Activated CD4-positive, alpha-beta T cell treated with anti-CD3 and anti-CD28 coated beads, Interleukin-2, amount 50 U/mL, for 16 hours (primary cell): ENCODE data around the gene SLC12A8.
A peak's percentile ranks its signal among the peaks of the same experiment; 100 is the strongest.

Experiments used
- DNase-seq: peaks from one replicate; pipeline ENCODE4 v3.0.0-alpha.2; 2020

SLC12A8 gene

DNA sequence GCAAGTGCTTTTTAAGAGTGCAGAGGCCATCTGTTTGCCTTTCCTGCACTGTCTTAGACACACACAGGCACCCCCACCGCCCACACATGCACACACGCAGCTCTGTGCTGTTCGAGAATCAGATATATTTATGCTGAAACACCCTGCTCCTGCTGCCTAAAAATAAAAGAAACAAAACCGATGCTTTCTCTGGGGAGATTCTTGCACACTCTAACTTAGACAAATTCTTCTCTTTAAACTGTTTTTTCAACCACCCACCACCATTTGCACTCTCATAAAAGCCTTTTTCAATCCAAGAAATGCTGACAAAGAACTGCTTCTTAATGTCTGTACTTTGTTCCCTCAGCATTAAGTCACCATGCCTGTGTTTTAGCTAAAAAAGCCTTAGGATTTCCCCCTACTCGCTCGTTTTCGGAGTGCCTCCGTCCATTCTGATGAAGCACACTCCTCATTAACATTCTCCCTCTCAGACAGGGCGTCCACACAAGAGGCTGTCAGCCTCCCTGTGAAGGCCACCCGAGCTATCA lies 26.2 kb downstream of the SLC12A8 start:
- DNase-seq: no peak

DNA sequence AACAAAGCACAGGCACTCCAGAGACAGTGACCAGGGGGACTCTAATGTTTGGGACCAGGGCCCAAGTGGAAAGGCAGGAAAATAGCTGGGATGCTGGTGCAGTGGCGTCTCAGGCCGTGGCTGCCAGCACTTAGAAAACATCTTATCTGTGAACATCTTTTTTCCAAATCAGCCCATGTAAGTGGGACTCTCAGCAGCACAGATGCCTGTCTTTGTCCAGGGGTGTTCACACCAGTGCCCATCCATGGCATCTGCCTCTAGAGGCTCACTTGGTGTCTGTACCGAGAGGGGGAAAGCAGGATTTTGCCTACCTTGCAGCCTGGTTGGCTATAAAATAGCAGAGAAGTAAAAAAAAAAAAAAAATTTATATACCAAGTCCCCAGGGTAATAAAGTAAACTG lies 26.7 kb downstream of the SLC12A8 start:
- no peak for DNase-seq

DNA sequence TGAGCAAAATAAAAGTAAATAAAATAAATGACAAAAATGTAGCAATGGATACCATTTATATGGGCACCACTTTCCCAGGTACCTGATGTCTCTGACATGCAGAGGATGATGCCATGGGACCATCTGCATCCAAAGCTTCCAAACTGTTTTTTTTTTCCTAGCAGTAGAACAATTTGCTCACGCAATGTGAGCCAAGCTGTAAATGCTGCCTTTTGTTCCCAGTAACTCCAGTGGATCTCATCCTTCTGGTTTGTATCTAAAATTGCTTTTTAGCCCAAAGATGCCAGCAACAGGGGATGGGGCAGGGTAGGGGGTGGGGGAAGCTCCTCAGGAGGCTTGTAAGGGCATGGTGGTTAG lies 32.7 kb downstream of the SLC12A8 start:
- no peak for DNase-seq

DNA sequence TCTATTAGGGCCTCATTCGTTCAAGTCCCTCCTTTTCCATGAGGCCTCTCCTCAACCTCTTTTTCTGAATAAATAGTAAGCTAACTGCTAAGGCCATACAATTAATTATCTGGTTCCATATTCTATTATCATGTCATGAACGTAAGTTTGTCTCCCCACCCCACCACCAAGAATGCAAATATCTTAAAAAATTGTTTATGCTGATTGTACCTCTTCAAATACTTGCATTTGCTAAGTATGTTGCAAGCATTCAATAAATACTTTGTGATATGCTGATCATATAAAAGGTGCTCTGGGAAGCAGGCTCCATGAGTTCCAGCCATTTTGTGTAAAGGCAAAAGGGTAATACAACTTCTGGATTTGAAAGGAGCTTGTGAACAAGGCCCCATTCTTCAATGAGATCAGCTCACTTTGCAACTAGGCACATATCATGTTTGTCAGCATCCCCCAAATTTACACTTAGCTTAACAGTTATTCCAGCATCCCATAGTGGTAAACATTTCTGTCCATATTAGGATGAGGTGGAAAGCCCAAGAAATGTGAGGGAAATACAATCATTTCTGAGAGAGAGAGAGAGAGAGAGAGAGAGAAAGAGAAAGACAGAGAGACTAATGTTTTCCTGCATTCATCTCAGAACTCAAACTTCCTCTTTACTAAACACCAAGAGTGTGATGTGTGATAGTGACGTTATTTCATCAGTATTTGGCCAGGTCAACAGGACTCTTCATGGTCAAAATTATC lies 33.2 kb downstream of the SLC12A8 start:
- no peak for DNase-seq

DNA sequence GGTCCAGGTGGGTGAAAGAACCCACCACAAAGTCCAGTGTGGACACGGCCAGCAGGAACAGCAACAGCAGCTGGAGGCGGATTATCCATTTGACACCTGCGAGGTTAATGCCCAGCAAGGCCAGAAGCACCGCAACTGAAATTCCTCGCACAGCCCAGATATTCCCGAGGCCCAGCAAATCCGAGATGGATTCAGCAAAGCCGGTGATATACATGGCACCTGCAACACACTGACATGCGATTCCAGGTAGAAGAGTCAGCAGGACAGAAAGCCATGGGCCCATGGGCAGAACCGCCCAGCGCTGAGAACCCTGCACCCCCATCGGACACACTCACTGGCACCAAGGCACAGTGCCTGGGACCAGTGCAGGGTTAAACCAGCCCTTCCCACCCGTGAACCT lies 34.8 kb downstream of the SLC12A8 start:
- no peak for DNase-seq

DNA sequence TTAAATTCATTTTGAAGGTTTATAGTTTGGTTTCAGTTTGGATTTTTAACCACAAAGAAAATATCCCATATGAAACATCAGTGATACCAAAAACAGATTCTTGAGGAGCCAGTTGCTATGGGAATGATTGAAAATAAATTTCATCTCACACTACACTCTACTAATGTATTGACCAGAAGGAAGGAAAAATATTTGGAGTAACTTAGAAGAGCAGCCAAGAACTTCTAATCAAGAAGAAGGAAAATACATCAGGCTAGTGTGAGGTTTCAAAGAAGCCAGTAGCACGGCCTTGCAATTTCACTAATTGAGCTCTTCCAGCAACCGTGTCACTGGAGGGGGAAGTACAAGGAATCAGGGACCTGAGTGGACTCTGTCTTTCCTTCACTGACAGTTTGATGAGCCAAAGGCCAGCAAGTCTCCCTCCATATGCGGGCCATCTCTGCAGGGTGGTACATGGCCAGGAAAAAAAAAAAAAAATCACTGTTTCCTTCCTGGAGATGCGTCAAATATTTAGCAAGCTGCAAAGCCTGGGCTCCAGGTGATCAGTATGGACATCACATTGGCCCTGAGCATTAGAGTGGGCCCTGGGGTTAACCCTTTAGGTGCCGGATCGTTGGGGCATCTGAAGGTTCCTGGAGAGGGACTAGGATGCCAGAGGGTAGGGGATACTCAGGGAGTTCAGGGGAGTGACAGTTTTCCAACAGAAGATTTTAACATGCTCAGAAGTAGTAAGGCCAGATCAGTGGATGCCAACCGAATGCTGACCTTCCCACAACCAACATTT lies 37.1 kb downstream of the SLC12A8 start:
- DNase-seq: no peak

DNA sequence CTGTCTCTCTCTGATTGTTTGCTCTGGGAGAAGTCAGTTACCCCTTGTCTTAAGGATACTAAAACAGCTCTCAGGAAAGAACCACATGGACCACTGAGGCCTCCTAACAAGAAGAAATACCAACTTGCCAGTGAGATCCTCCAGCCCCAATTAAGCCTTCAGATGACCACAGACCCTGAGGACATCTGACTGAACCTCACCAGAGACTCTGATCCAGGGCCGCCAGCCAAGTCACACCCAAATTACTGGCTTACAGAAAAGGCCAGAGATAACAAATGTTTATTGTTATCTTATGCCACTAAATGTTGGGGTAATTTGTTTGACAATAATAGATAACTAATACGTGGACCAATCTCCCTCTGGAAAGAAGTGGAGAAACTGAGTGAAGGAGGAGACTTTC lies 40.2 kb downstream of the SLC12A8 start:
- no peak for DNase-seq

DNA sequence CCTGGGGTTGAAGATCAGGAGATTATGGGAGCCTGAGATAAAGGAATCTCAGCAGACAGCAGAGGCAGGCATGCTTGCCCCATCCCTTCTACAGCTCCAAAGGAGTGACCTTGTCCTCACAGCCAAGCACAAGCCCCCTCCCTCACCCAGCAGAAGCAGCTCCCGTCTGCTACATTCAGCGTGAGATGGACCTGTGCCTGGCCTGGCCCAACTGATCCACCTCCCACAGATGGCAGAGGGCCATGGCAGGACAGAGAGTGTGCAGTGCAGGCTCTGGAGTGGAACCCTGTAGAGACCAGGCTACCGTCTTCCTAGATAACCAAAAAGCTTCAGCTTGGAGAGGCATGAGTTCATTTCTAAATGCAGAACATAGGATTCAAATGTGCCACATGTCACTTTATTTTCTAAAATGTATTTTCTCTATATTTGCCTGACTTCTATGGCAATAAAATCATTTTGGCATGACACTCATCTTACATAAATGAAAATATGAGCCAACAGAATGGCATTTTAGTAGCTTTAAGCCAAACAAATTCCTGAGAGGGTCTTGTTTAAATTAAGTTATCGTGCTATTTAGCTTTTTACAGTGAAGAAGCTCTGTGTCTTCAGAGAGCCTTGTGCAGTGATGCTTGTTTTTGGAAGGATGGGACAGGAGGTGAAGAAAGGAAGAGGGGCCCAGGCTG lies 43.7 kb downstream of the SLC12A8 start:
- DNase-seq: no peak

DNA sequence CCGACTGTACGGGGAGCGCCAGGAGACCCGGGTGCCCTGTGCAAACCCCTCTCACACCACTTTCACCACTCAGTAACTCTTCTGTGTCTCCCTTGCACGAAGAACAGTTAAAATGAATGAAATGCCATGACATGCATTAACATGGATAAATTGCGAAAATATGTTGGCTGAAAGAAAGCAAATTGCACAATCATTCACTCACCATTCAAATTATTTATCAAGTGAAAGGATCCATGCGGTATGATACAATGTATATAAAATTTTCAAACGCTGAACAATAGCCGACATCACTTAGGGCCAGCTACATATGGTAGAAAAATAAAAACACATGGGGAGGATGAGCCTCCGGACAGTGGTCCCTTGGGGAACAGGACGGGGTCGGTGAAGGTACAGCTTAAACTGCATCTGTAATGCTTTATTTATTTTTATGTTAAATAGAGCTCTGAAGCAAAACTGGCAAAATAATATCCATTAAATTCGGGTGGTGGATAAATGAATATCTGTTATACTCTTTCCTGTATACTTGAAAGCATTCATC lies 45.9 kb downstream of the SLC12A8 start:
- no peak for DNase-seq

DNA sequence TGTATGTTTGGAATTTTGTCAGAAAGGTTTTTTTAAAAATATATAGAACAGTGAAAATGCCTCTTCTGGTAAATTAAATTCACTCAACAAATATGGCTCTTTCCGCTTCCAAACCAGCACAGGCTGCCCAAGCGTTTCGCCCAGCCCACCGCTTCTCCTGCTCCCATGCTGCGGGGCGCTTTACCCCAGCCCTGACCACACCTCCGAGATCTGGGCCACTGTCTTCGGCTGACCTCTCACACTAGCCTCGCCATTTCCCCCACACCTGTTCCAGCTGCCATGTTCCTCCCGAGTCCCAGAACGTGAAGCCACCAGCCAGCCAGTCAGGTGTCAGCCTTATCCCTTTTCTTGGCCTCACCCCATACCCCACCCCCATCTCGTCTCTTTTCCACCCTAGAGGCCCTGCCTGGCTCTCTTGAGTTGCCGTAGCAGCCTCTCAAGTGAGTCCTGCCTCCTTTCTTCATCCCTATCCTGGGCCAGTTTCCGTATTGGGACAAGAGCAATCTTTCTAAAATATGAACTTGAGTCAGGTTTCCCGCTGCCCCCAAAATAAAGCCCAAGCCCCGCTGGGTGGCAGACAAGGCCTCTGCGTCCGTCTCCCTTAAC lies 46.5 kb downstream of the SLC12A8 start:
- no peak for DNase-seq

DNA sequence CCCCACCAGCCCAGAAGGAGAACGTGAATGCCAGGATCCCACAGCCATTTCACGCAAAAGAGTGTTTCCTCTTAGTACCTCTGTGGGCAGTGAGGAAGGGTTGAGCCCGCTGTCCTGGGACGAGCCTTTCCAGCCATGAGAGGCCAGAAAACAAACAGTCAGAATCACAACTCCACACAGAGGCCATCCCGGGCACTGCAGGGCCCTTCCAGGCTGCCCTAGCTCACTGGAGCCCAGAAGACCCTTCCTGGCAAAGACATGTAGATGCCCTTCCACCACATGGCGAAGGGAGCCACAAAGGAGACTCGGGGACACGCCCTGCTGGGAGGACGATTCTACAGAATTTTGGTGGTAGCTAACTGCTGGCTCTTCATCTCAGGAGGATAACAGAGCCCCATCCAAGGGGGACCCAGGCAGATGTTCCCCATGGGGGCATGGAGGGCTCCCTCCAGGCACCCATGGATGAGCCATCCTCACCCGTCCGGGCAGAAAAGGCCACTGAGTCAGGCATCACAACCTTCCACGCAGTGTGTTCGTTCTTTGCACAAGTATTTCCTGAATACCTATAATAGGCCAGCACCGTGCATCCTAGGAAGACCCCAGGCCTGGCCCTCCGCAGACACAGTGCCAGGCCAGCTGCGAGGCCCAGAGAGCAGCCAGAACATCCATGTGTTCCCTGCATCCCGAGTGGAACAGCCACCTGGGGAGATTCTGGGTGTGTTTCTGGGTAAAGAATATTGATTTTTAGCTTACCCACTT lies 47.2 kb downstream of the SLC12A8 start:
- no peak for DNase-seq

DNA sequence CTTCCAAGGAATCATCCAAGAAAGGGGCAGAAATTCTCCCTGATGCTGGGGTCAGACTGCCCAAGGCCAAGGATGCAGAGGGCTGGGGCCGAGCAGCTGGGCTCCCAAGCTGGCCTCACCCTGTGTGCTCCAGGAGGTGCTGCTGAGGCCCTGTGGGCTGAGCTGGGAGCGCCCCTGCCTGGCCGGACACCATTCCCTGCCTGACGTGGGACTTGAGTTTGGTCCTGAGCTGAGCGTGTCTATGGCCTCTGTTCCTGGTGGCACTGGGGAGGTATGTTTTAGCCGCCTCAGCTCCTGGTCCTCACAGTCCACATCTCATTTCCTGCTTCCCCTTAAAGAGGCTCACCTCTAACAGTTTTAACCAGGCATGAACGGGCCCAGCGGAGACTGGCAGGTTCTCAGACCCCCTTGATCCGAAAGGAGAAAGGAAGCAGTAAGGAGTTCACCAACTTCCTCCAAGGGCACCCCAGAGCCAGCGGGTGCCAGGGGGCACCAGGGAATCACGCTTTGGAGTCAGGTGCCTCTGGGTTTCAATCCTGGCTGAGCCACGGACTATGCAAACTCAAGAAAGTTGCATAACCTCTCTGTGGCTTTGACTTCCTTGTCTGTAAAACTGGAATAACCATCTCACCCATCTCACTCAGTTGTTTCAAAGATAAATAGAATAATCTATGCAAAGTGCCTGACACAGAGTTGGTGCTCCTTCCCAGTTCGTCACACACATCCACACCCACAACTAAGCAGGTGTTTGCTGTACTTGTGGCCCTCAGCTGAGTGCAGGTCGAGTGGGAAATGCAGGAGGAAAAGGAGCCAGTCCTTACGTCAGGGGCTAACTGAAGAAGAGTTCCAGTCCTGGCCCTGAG lies 48.6 kb downstream of the SLC12A8 start:
- no peak for DNase-seq

DNA sequence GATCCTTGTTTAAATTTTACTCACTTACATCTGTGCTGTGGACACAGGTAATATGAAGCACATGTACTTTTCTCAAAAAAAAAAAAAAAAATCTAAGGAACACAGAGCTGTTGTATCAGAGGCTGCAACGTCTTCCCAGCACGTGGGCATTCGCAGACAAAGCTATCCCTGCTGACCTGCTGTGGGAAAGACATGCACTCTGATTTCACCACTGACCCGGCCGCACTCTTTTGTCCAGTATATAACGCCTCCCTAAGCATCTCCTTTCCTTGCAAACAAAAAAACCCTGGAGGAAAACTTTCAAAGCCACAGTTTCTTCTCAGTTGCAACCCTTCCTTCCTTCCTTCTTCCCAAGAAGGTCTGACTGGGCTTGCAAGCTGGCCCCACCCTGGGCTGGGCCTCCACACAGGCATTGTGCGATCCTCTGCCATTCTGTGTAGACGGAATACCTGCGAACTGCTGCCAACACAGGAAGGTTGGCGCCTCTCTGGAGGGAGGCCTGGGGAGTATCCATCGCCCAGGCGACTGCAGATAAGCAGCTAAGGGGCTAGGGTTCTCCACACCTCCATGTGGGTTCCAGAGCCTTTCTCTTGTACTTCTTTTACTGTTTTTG lies 50.8 kb downstream of the SLC12A8 start:
- DNase-seq: no peak

DNA sequence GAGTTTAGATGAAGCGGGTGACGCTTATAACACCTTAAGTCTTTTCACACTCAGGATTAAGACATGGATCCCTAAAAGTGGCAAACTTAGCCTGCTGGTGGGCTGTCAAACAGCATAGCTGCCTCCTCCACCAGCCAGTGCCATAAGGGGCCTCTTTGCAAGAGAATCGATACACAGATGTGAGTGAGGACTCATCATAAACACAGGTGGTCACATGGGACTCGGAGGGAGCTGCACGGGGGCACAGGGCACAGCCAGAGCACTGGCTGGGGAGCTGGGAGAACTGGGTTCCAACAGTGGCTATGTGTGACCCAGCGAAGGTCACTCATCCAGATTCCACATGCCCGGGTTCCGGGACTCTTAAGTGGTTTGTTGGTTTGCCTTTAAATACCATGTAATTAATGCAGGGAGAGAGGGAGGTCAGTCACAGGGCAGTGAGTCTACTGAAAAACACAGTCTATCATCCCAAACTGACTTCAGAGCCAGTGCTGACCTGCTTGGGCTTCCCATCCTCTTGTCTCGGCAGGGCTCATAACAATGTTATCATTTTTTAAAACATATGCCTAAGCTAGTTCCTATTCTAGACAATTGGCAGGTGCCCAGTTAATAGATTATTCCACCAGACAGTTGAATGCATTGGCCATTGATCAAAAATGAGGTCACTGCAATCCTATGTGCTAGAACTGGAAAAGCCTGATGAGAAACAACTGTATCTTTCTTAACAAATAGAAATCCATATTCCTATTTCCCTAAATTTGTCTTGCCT lies 51.8 kb downstream of the SLC12A8 start:
- DNase-seq: no peak

DNA sequence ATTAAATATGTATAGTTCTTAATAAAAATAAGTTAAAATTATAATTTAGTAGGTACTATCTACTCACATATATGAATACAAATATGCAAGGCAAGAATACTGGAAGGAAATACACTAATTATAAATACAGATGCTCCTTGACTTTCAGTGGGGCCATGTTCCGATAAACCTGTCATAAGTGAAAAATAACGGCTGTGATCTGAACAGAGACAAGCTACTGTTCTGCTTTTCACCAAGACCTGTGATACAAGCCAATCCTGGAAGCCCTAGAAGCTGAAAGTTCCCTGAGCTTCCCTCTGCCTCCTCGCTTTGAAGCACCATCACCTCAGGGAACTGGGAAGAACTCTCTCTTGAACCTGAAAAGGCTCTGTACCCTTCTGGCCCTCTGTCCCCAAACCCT lies 55.4 kb downstream of the SLC12A8 start:
- DNase-seq: no peak

DNA sequence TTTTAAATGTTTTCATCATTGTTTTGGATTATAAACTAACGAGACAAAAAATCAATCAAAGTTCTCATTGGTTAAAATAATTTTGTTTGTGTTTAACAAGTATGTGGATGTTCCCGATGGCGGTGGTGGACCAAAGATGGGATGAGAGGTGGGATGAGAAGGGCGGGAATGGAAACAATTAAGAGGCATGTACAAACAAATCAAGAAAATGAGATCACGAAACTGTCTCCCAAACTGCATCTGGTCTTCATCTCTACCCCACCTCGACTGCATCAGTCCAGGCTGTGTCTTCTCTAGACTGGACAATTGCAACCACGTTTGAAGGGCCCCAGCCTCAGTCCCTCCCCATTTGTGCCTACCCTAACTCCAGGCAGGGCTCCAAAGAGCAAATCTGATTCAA lies 56.1 kb downstream of the SLC12A8 start:
- DNase-seq: no peak

DNA sequence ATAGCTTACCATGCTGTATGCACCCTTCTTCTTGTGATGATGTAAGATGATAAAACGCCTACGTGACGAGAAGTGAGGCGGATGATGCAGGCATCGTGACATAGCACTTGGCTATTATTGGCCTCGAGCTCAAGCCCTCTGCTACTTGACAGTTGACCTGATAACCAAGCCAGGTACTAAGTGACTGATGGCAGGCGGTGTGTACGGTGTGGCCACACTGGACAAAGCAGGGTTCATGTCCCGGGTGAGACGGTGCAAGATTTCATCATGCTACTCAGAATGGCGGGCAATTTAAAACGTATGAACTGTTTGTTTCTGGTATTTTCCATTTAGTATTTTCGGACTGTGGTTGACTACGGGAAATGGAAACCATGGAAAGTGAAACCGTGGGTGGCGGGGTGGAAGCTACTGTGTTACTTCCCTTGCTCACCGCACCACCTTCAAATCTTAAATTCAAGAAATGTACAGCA lies 57.7 kb downstream of the SLC12A8 start:
- DNase-seq: peak; percentile 29

DNA sequence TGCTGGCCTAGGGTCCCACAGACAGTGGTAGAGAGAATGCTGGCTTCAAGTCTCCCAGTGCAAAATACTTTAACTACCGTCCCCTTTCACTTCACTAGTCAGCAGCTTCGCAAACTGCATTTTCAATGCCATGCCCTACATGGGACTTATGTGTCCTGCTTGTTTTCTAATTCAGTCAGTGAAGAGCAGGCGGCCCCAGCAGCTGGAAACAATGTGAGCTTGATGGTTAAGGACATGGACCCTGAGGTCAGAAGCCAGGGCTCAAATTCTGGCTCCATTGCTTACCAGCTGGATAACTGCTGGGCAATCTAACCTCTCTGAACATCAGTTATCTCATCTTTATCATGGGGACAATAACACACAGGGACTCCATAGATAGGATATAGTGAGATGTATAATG lies 58.4 kb downstream of the SLC12A8 start:
- no peak for DNase-seq

DNA sequence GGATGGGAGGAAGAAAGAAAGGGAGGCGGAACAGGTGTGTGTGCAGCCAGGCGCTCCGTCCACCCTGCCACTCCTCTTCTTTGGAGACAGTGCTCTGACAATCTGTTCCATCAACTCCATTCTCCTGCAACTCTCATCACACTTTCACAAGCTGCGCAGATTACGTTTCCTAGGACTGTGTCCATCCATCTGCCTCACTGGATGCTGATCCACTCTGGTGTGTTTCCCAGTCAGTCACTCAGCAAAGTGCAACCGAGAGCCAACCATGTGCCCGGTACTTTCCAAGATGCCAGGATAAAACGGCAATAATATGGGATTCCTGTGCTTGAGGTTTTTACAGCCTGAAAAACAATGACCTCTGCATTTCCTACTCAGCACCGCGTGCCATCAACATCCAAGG lies 59.6 kb downstream of the SLC12A8 start:
- no peak for DNase-seq

DNA sequence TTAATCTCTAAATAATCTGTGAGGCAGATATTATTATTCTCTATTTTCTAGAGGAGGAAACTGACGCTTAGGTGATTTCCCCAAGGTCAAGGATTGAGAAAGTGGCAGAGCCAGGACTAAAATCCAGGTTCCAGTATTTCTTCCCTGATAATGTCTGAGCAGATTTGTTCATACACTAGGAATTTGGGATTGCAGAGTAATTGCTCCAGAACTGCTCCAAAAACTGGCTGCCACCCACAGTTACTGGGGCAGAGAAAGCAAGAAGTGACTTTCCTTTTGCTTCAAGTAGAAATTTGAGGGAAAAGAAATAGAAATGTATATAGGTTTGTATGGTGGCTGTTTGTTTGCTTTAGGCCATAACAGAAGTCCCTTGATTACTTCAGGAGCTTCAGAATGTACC lies 60.6 kb downstream of the SLC12A8 start:
- DNase-seq: no peak
